Hepatocyte (in vitro differentiated cells): ENCODE results near the gene JARID2. TPM values are rescaled to one million over a fixed set of nuclear protein-coding genes. Genes with fewer than 3 reads are reported as not detected.

Source experiments
- DNase-seq: peaks from one replicate; pipeline ENCODE4 v3.0.0-alpha.2; 2016; ENCODE audit warnings: low spot score
- H2AFZ ChIP-seq: fragments of 200-600 bp; sonication (generic); 2 replicates; pipeline ENCODE4 v1.6.0; 2016; ENCODE audit warnings: antibody characterized with exemption, mild to moderate bottlenecking
- H3K27ac ChIP-seq: fragments of 200-600 bp; sonication (generic); 2 replicates; pipeline ENCODE4 v1.5.1; 2016; ENCODE audit warnings: mild to moderate bottlenecking
- H3K27me3 ChIP-seq: fragments of 200-600 bp; sonication (generic); 2 replicates; pipeline ENCODE4 v1.6.1; 2016
- H3K36me3 ChIP-seq: fragments of 200-600 bp; sonication (generic); replicated peaks from 2 replicates; pipeline ENCODE4 v1.5.1; 2016; ENCODE audit warnings: low read depth; ENCODE audit not compliant: insufficient read depth
- H3K4me1 ChIP-seq: fragments of 200-600 bp; sonication (generic); 2 replicates; pipeline ENCODE4 v1.5.1; 2016; ENCODE audit warnings: mild to moderate bottlenecking, moderate library complexity; ENCODE audit not compliant: insufficient read depth
- H3K4me2 ChIP-seq: fragments of 200-600 bp; sonication (generic); 2 replicates; pipeline ENCODE4 v1.6.0; 2016
- H3K4me3 ChIP-seq: fragments of 200-600 bp; sonication (generic); 2 replicates; pipeline ENCODE4 v1.5.1; 2016; ENCODE audit warnings: mild to moderate bottlenecking
- H3K79me2 ChIP-seq: fragments of 200-600 bp; sonication (generic); 2 replicates; pipeline ENCODE4 v1.6.0; 2017; ENCODE audit warnings: mild to moderate bottlenecking
- H3K9me2 ChIP-seq: fragments of 200-600 bp; sonication (generic); replicated peaks from 2 replicates; pipeline ENCODE4 v1.6.0; 2017; ENCODE audit warnings: mild to moderate bottlenecking; ENCODE audit not compliant: insufficient read depth
- H3K9me3 ChIP-seq: fragments of 200-600 bp; sonication (generic); 2 replicates; pipeline ENCODE4 v1.5.1; 2016; ENCODE audit warnings: low read depth, mild to moderate bottlenecking
- H4K20me1 ChIP-seq: fragments of 200-600 bp; sonication (generic); 2 replicates; pipeline ENCODE4 v1.6.0; 2016; ENCODE audit warnings: mild to moderate bottlenecking; ENCODE audit not compliant: insufficient read depth, poor library complexity, severe bottlenecking
- EZH2 ChIP-seq: fragments of 200-600 bp; sonication (generic); IDR thresholded peaks from 2 replicates; pipeline ENCODE4 v1.6.1; 2016; ENCODE audit warnings: antibody characterized with exemption, mild to moderate bottlenecking, borderline replicate concordance
- EZH2phosphoT487 ChIP-seq: fragments of 200-600 bp; sonication (generic); IDR thresholded peaks from one replicate; pipeline ENCODE4 v1.6.1; 2018; ENCODE audit warnings: antibody characterized with exemption, mild to moderate bottlenecking, low read depth, moderate library complexity; ENCODE audit not compliant: unreplicated experiment, severe bottlenecking
- WGBS: methylation state at CpG from one replicate; pipeline ENCODE4 v1.1.6; 2016; ENCODE audit warnings: low lambda C conversion rate; ENCODE audit errors: missing lambda C conversion rate; 5-methylcytosine and 5-hydroxymethylcytosine counted together
- polyA plus RNA-seq: library from polyadenylated mRNA; unstranded; fragments of >200 nt; fragmentation: Nextera tagmentation; extraction: Ambion mirVana; gene quantifications from 2 replicates; pipeline ENCODE4 v1.2.1, GENCODE V29; 2016
- total RNA-seq: library from RNA; depleted of rRNA; stranded (reverse); fragments of >200 nt; gene quantifications from 2 replicates; pipeline ENCODE4 v1.2.3, GENCODE V29; 2014
- TF ChIP-seq, protein P1 (sequence below): fragments of 200-600 bp; sonication (generic); IDR thresholded peaks from 2 replicates; pipeline ENCODE4 v1.5.1; 2016; ENCODE audit warnings: antibody characterized with exemption, mild to moderate bottlenecking; ENCODE audit not compliant: poor library complexity

The JARID2 gene
- total and polyA plus RNA-seq, 2 experiments from 2014 or later, result 4.6 to 11.6 TPM

- H3K27me3 ChIP-seq, result no peaks in the 10 kb centered on the region
- no peak overlapping the region for H3K27ac ChIP-seq
- H3K9me2 ChIP-seq, result no peaks in the 10 kb centered on the region
- 72% methylated on average over 16 of the region's 16 CpGs for WGBS
- TF ChIP-seq EZH2phosphoT487, result no peak
- TF ChIP-seq EZH2, result no peak
- TF ChIP-seq, protein P1, sequence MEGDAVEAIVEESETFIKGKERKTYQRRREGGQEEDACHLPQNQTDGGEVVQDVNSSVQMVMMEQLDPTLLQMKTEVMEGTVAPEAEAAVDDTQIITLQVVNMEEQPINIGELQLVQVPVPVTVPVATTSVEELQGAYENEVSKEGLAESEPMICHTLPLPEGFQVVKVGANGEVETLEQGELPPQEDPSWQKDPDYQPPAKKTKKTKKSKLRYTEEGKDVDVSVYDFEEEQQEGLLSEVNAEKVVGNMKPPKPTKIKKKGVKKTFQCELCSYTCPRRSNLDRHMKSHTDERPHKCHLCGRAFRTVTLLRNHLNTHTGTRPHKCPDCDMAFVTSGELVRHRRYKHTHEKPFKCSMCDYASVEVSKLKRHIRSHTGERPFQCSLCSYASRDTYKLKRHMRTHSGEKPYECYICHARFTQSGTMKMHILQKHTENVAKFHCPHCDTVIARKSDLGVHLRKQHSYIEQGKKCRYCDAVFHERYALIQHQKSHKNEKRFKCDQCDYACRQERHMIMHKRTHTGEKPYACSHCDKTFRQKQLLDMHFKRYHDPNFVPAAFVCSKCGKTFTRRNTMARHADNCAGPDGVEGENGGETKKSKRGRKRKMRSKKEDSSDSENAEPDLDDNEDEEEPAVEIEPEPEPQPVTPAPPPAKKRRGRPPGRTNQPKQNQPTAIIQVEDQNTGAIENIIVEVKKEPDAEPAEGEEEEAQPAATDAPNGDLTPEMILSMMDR, result no peak
- no peaks in the 10 kb centered on the region for H3K36me3 ChIP-seq
- peaks cover 6% of the 10 kb centered on the region for H3K79me2 ChIP-seq
- peaks cover under 1% of the 10 kb centered on the region for H4K20me1 ChIP-seq
- DNase-seq, result no peak
- no peak overlapping the region for H3K4me2 ChIP-seq
- H2AFZ ChIP-seq, result no peak overlapping the region
- H3K4me3 ChIP-seq, result no peak overlapping the region
- peaks cover 4% of the 10 kb centered on the region for H3K4me1 ChIP-seq
- no peaks in the 10 kb centered on the region for H3K9me3 ChIP-seq
These were observed 264.8 kb downstream of the JARID2 start for GRCh38 chr6:15510536-15511247.

DNA sequence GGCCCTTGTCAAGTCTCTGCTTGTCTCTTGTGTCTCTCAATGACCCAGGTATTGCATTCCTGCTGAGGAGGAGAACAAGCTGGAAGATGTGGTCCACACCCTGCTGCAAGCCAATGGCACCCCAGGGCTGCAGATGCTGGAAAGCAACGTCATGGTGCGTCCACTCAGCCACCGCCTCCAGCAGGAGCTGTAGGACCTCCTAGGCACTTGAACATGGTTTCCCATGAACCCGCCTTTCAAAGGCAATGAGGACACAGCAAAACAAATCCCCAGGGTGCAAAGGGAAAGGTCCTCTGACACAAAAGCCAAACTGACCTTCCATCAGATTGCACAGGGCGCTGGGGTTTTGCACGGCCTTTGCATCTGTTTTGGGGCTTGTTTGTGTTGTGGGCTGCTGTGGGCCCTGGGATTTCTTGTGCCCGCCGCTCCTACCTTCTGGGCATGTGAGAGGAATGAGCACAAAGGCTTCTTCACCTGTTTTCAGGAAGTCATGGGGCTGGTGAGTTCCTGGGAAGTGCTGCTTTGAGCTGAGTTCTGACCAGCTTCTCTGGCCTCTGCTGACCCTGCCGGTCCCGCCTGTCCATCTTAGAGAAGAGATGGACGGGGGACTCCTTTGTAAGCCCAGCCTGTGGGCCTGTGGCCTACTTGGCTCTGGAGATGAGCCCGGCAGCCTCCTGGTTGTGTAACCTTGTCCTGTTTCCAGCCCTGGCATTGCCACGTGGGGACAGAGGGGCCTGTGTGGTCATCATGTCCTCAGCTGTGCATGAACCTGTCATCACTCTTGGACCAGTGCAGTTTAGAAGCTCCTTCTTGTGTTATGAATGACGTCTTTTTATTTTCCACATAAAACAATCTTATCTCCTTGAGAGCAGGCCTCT is 265.6 kb downstream of the JARID2 start:
- no peaks in the 10 kb centered on the region for H3K9me2 ChIP-seq
- DNase-seq, result no peak
- no peaks in the 10 kb centered on the region for H3K4me1 ChIP-seq
- no peak overlapping the region for H3K27ac ChIP-seq
- H4K20me1 ChIP-seq, result no peaks in the 10 kb centered on the region
- H3K9me3 ChIP-seq, result no peaks in the 10 kb centered on the region
- TF ChIP-seq EZH2 (no peak), EZH2phosphoT487 (no peak)
- TF ChIP-seq, protein P1, result no peak
- H3K4me2 ChIP-seq, result no peak overlapping the region
- H3K4me3 ChIP-seq, result no peak overlapping the region
- no peak overlapping the region for H2AFZ ChIP-seq
- no peaks in the 10 kb centered on the region for H3K36me3 ChIP-seq
- 96% methylated on average over 14 of the region's 14 CpGs for WGBS
- H3K27me3 ChIP-seq, result no peaks in the 10 kb centered on the region
- peaks cover 6% of the 10 kb centered on the region for H3K79me2 ChIP-seq

DNA sequence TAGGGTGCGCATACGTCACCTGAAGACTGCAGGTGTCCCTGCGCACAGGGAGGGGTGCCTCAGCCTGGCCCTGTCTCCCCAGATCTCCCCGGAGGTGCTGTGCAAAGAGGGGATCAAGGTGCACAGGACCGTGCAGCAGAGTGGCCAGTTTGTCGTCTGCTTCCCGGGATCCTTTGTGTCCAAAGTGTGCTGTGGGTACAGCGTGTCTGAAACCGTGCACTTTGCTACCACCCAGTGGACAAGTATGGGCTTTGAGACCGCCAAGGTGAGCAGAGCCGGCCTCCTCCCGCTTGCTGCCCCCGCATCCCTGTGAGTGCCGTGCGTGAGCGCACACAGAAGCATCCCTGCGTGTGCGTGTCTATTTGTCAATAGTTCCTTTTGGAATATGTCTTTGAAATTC is 266.3 kb downstream of the JARID2 start:
- peaks cover 6% of the 10 kb centered on the region for H3K79me2 ChIP-seq
- H3K27me3 ChIP-seq, result no peaks in the 10 kb centered on the region
- H3K4me2 ChIP-seq, result no peak overlapping the region
- H3K27ac ChIP-seq, result no peak overlapping the region
- TF ChIP-seq EZH2, result no peak
- TF ChIP-seq, protein P1, result peak; percentile 26
- no peak for DNase-seq
- no peak overlapping the region for H3K4me3 ChIP-seq
- H3K9me3 ChIP-seq, result no peaks in the 10 kb centered on the region
- WGBS, result 89% methylated on average over 18 of the region's 18 CpGs
- no peaks in the 10 kb centered on the region for H3K4me1 ChIP-seq
- no peaks in the 10 kb centered on the region for H3K9me2 ChIP-seq
- no peaks in the 10 kb centered on the region for H4K20me1 ChIP-seq
- H3K36me3 ChIP-seq, result no peaks in the 10 kb centered on the region
- no peak overlapping the region for H2AFZ ChIP-seq
